GM18505 (cell line): ENCODE results near the gene COMTD1.

Experiments used
- ATAC-seq: cut with Tn5 transposase; IDR thresholded peaks from one replicate; pipeline ENCODE4 v1.9.1; 2021; ENCODE audit not compliant: unreplicated experiment
- POLR2A ChIP-seq: IDR thresholded peaks from 4 replicates; pipeline ENCODE4 v1.6.1; 2011; ENCODE audit warnings: borderline replicate concordance; ENCODE audit not compliant: insufficient read depth, insufficient read length; ENCODE audit errors: extremely low read depth

Gene COMTD1

GRCh38 chr10:75254739-75255138 is 19.0 kb upstream of the COMTD1 start:
- ATAC-seq, result no peak
- no peak for TF ChIP-seq POLR2A

GRCh38 chr10:75253281-75254220 is 17.8 kb upstream of the COMTD1 start:
- no peak for ATAC-seq
- no peak for TF ChIP-seq POLR2A

GRCh38 chr10:75250934-75251333 is 15.2 kb upstream of the COMTD1 start:
- no peak for TF ChIP-seq POLR2A
- no peak for ATAC-seq

GRCh38 chr10:75247797-75248196 is 12.0 kb upstream of the COMTD1 start:
- TF ChIP-seq POLR2A, result no peak
- no peak for ATAC-seq

- TF ChIP-seq POLR2A, result no peak
- no peak for ATAC-seq
These were observed 10.7 kb upstream of the COMTD1 start for GRCh38 chr10:75246506-75246905.

GRCh38 chr10:75245354-75246250 is 9.8 kb upstream of the COMTD1 start:
- no peak for TF ChIP-seq POLR2A

GRCh38 chr10:75244487-75245353 is 9.0 kb upstream of the COMTD1 start:
- no peak for TF ChIP-seq POLR2A
- ATAC-seq, result no peak

More at GRCh38 chr10:75245354-75246250, 9.8 kb upstream of the COMTD1 start:
- no peak for ATAC-seq

- no peak for TF ChIP-seq POLR2A
- ATAC-seq, result no peak
These were observed 7.7 kb upstream of the COMTD1 start for GRCh38 chr10:75243426-75243825.

GRCh38 chr10:75240329-75241076 is 4.7 kb upstream of the COMTD1 start:
- no peak for TF ChIP-seq POLR2A
- no peak for ATAC-seq

- ATAC-seq, result no peak
- TF ChIP-seq POLR2A, result no peak
These were observed 3.5 kb upstream of the COMTD1 start for GRCh38 chr10:75239096-75239790.
